Body of pancreas (tissue), 4 donors: ENCODE data around the gene WDR37. TPM values are rescaled to one million over a fixed set of nuclear protein-coding genes. Genes with fewer than 3 reads are reported as not detected.
"Not testable (repeated sequence)": the region's sequence is repeated elsewhere in the genome, so short reads cannot be mapped to it uniquely, and the experiment has no call there.

Source experiments
- ATAC-seq: fragments of 150-250 bp; one replicate; pipeline ENCODE4 v1.9.1; 2016
- DNase-seq, 4 donors: peaks; one replicate each; pipeline ENCODE4 v3.0.0-alpha.2; 2019
- H3K27ac ChIP-seq, 4 donors: fragments of 200-600 bp; sonication (generic); 1 replicate in 3 of 4; 2 replicates in 1 of 4; pipeline versions ENCODE4 v1.5.1 to v1.6.1; 2016 to 2019; ENCODE audit warnings: mild to moderate bottlenecking in 1 of 4, mixed read lengths in 1 of 4, moderate library complexity in 1 of 4
- H3K27me3 ChIP-seq, 2 donors: fragments of 200-600 bp; sonication (generic); one replicate each; pipeline ENCODE4 v1.6.0; 2016; ENCODE audit warnings: mild to moderate bottlenecking in 1 of 2
- H3K36me3 ChIP-seq, 2 donors: fragments of 200-600 bp; sonication (generic); replicated peaks in 1 of 2; 2 replicates each; pipeline ENCODE4 v1.5.1; 2016; ENCODE audit warnings: low read depth in 2 of 2; ENCODE audit not compliant: insufficient read depth in 1 of 2
- H3K4me1 ChIP-seq: fragments of 200-600 bp; sonication (generic); one replicate; pipeline ENCODE4 v1.6.0; 2016
- H3K4me3 ChIP-seq, 2 donors: fragments of 200-600 bp; sonication (generic); 1 replicate in 1 of 2; 2 replicates in 1 of 2; pipeline ENCODE4 v1.5.1; 2016 to 2019
- H3K9me3 ChIP-seq, 3 donors: fragments of 200-600 bp; sonication (generic); 1 replicate in 2 of 3; 2 replicates in 1 of 3; pipeline ENCODE4 v1.5.1; 2016
- CTCF ChIP-seq, 7 experiments: fragments of 450-650 bp in 4 of 7; fragments of 200-600 bp in 3 of 7; sonication (generic) in 3 of 7; IDR thresholded peaks; one replicate each; pipeline ENCODE4 v1.5.1; 2016 to 2019; ENCODE audit warnings: antibody characterized with exemption in 7 of 7
- POLR2A ChIP-seq, 3 donors: fragments of 450-650 bp; IDR thresholded peaks; one replicate each; pipeline ENCODE4 v1.6.1; 2016; ENCODE audit warnings: antibody characterized with exemption in 3 of 3, mild to moderate bottlenecking in 2 of 3
- WGBS, 2 donors: methylation state at CpG; one replicate each; pipeline ENCODE4 v1.1.5; 2017; 5-methylcytosine and 5-hydroxymethylcytosine counted together
- intact Hi-C: fragments of 100-400 bp; cut with DNase I; formaldehyde crosslinking; loops from one replicate; pipeline ENCODE4 v1.15.1; 2023
- total RNA-seq, 2 donors: library from RNA; depleted of rRNA; stranded (reverse); fragments of >200 nt; gene quantifications; one replicate each; pipeline ENCODE4 v1.1.0, GENCODE V29; 2016

Gene WDR37
- 10 to 100 TPM in 1 of 2 donors, 1 to 10 TPM in 1; 9.9 to 14.3 TPM for total RNA-seq

- 0% methylated on average over 37 to 78 of the region's 87 CpGs for WGBS, 2 donors
- H3K36me3 ChIP-seq, result no peaks in the 10 kb centered on the region
- ATAC-seq (peak; percentile 92), DNase-seq (peak; percentile 79 to 87 (median 81))
- H3K9me3 ChIP-seq, result no peaks in the 10 kb centered on the region
- H3K27me3 ChIP-seq, result no peaks in the 10 kb centered on the region
- H3K4me1 ChIP-seq, result peaks cover 50% of the 10 kb centered on the region
- H3K27ac ChIP-seq, result peak within 1 kb of the TSS; percentile 90 to 99 (median 98)
- TF ChIP-seq CTCF (IDR thresholded peaks at IDR 0.05), result no peak
- peak; percentile 71 to 84 (median 81) for TF ChIP-seq POLR2A (IDR thresholded peaks at IDR 0.05)
- intact Hi-C loops, result no loop called here
- H3K4me3 ChIP-seq, result peak within 1 kb of the TSS; percentile 31 to 56
These were observed at the start of gene WDR37 for GRCh38 chr10:1056326-1057105. TSS of gene WDR37 (plus strand) at chr10:1056385. CDS start at chr10:1072156, 15,771 bp downstream.

GRCh38 chr10:1006573-1006972, 49.6 kb upstream of the WDR37 start:
- TF ChIP-seq POLR2A (IDR thresholded peaks at IDR 0.05) (no peak), CTCF (IDR thresholded peaks at IDR 0.05) (no peak)
- no peak for DNase-seq
- no peak for ATAC-seq
- H3K9me3 ChIP-seq, result no peaks in the 10 kb centered on the region
- H3K4me3 ChIP-seq, result no peak overlapping the region
- intact Hi-C loops, result no loop called here
- H3K4me1 ChIP-seq, result no peaks in the 10 kb centered on the region
- 99 to 100% methylated on average over 9 of the region's 9 CpGs for WGBS, 2 donors
- H3K27ac ChIP-seq, result no peak overlapping the region
- H3K27me3 ChIP-seq, result no peaks in the 10 kb centered on the region
- peaks cover 1 to 62% of the 10 kb centered on the region in 2 donors for H3K36me3 ChIP-seq

- no peak for DNase-seq
- no peak for TF ChIP-seq POLR2A (IDR thresholded peaks at IDR 0.05)
- TF ChIP-seq CTCF (IDR thresholded peaks at IDR 0.05), result no peak
- 86 to 90% methylated on average over 10 of the region's 10 CpGs for WGBS, 2 donors
- H3K27me3 ChIP-seq, result no peaks in the 10 kb centered on the region
- H3K36me3 ChIP-seq, result peaks cover 7 to 63% of the 10 kb centered on the region in 2 donors
- intact Hi-C loops, result no loop called here
- H3K27ac ChIP-seq, result no peak overlapping the region
- no peak for ATAC-seq
- no peaks in the 10 kb centered on the region for H3K4me1 ChIP-seq
- no peak overlapping the region for H3K4me3 ChIP-seq
- no peaks in the 10 kb centered on the region for H3K9me3 ChIP-seq
These were observed 48.6 kb upstream of the WDR37 start for GRCh38 chr10:1007583-1007982.

GRCh38 chr10:1009071-1009494, 47.1 kb upstream of the WDR37 start:
- no peaks in the 10 kb centered on the region for H3K27me3 ChIP-seq
- H3K36me3 ChIP-seq, result peaks cover 13 to 66% of the 10 kb centered on the region in 2 donors
- whole genome bisulfite sequencing, 2 donors, result 84 to 85% methylated on average over 4 to 9 of the region's 9 CpGs
- intact Hi-C loops, result no loop called here
- no peaks in the 10 kb centered on the region for H3K4me1 ChIP-seq
- no peaks in the 10 kb centered on the region for H3K9me3 ChIP-seq
- H3K27ac ChIP-seq, result no peak overlapping the region
- no peak overlapping the region for H3K4me3 ChIP-seq
- no peak for TF ChIP-seq POLR2A (IDR thresholded peaks at IDR 0.05)
- no peak for TF ChIP-seq CTCF (IDR thresholded peaks at IDR 0.05)
- no peak for ATAC-seq
- no peak for DNase-seq

- 67 to 76% methylated on average over 8 of the region's 8 CpGs for WGBS, 2 donors
- ATAC-seq, H3K9me3 ChIP-seq, H3K4me1 ChIP-seq, H3K27me3 ChIP-seq, intact Hi-C loops, H3K27ac ChIP-seq, DNase-seq, H3K4me3 ChIP-seq: not testable (repeated sequence)
- peaks cover 13 to 59% of the 10 kb centered on the region in 2 donors for H3K36me3 ChIP-seq
These were observed 46.2 kb upstream of the WDR37 start for GRCh38 chr10:1009947-1010346.
